H9 (cell line): ENCODE results near the gene IL17REL. TPM values are rescaled to one million over a fixed set of nuclear protein-coding genes. Genes with fewer than 3 reads are reported as not detected.

Experiments
- DNase-seq: peaks from one replicate; pipeline ENCODE4 v3.0.0-alpha.2; 2017
- H2AFZ ChIP-seq: one replicate; pipeline ENCODE4 v1.6.1; 2013; ENCODE audit warnings: mild to moderate bottlenecking, low read length, control low read depth, moderate library complexity
- H2AK5ac ChIP-seq: 2 replicates; pipeline ENCODE4 v1.6.1; 2013; ENCODE audit warnings: low read length, control low read depth, mixed read lengths; ENCODE audit not compliant: insufficient read length
- H2BK120ac ChIP-seq: one replicate; pipeline ENCODE4 v1.6.1; 2013; ENCODE audit warnings: low read depth, mild to moderate bottlenecking, low read length, control low read depth, inconsistent platforms; ENCODE audit not compliant: poor library complexity, severe bottlenecking
- H2BK12ac ChIP-seq: 2 replicates; pipeline ENCODE4 v1.6.1; 2013; ENCODE audit warnings: low read length, control low read depth, mixed read lengths, low read depth; ENCODE audit not compliant: insufficient read length
- H2BK15ac ChIP-seq: 2 replicates; pipeline ENCODE4 v1.6.1; 2013; ENCODE audit warnings: low read depth, low read length, control low read depth
- H2BK20ac ChIP-seq: one replicate; pipeline ENCODE4 v1.6.1; 2013; ENCODE audit warnings: low read depth, mild to moderate bottlenecking, low read length, control low read depth, inconsistent platforms; ENCODE audit not compliant: poor library complexity, severe bottlenecking
- H2BK5ac ChIP-seq: 2 replicates; pipeline ENCODE4 v1.6.1; 2013; ENCODE audit warnings: low read length, control low read depth, mixed read lengths; ENCODE audit not compliant: insufficient read length
- H3K14ac ChIP-seq: 2 replicates; pipeline ENCODE4 v1.6.1; 2013; ENCODE audit warnings: low read length, control low read depth; ENCODE audit not compliant: insufficient read depth
- H3K18ac ChIP-seq: 2 replicates; pipeline ENCODE4 v1.6.1; 2013; ENCODE audit warnings: low read depth, mild to moderate bottlenecking, mixed read lengths, low read length, control low read depth; ENCODE audit not compliant: insufficient read length
- H3K23ac ChIP-seq: 2 replicates; pipeline ENCODE4 v1.6.1; 2013; ENCODE audit warnings: low read length, control low read depth, mixed read lengths, low read depth; ENCODE audit not compliant: insufficient read length
- H3K23me2 ChIP-seq: 2 replicates; pipeline ENCODE4 v1.6.1; 2013; ENCODE audit warnings: low read depth, mild to moderate bottlenecking, mixed read lengths, low read length, control low read depth; ENCODE audit not compliant: insufficient read length, poor library complexity, severe bottlenecking
- H3K27ac ChIP-seq: 2 replicates; pipeline ENCODE4 v1.5.1; 2013; ENCODE audit warnings: low read length, control low read depth, mixed read lengths, low read depth; ENCODE audit not compliant: insufficient read length
- H3K27me3 ChIP-seq: 2 replicates; pipeline ENCODE4 v1.6.1; 2013; ENCODE audit warnings: low read length, control low read depth, inconsistent platforms; ENCODE audit not compliant: insufficient read depth
- H3K4ac ChIP-seq: 2 replicates; pipeline ENCODE4 v1.6.1; 2013; ENCODE audit warnings: low read depth, mild to moderate bottlenecking, control low read depth, inconsistent platforms, low read length, moderate library complexity
- H3K4me1 ChIP-seq: 2 replicates; pipeline ENCODE4 v1.6.1; 2013; ENCODE audit warnings: low read length, control low read depth, inconsistent platforms; ENCODE audit not compliant: insufficient read depth
- H3K4me2 ChIP-seq: 2 replicates; pipeline ENCODE4 v1.6.1; 2013; ENCODE audit warnings: low read length, control low read depth, mixed read lengths; ENCODE audit not compliant: insufficient read length, insufficient read depth
- H3K56ac ChIP-seq: 2 replicates; pipeline ENCODE4 v1.6.1; 2013; ENCODE audit warnings: low read depth, mild to moderate bottlenecking, mixed read lengths, low read length, control low read depth; ENCODE audit not compliant: insufficient read length
- H3K79me1 ChIP-seq: 2 replicates; pipeline ENCODE4 v1.6.1; 2013; ENCODE audit warnings: low read depth, mild to moderate bottlenecking, moderate library complexity, low read length, control low read depth, inconsistent platforms; ENCODE audit not compliant: insufficient read depth, poor library complexity, severe bottlenecking
- H3K79me2 ChIP-seq: 2 replicates; pipeline ENCODE4 v1.6.1; 2013; ENCODE audit warnings: low read length, control low read depth, inconsistent platforms; ENCODE audit not compliant: insufficient read depth
- H3K9ac ChIP-seq: 2 replicates; pipeline ENCODE4 v1.6.1; 2013; ENCODE audit warnings: low read length, control low read depth, mixed read lengths; ENCODE audit not compliant: insufficient read length; ENCODE audit errors: extremely low read depth
- H3K9me3 ChIP-seq: one replicate; pipeline ENCODE4 v1.6.1; 2013; ENCODE audit warnings: low read depth, low read length, inconsistent platforms; ENCODE audit not compliant: control insufficient read depth
- H3T11ph ChIP-seq: one replicate; pipeline ENCODE4 v1.6.1; 2013; ENCODE audit warnings: mild to moderate bottlenecking, low read length, control low read depth, inconsistent platforms
- H4K20me1 ChIP-seq: one replicate; pipeline ENCODE4 v1.6.1; 2013; ENCODE audit not compliant: control insufficient read depth, insufficient read length, insufficient read depth
- H4K5ac ChIP-seq: 2 replicates; pipeline ENCODE4 v1.6.1; 2013; ENCODE audit warnings: low read depth, mild to moderate bottlenecking, mixed read lengths, low read length, control low read depth; ENCODE audit not compliant: insufficient read length
- H4K8ac ChIP-seq: replicated peaks from 2 replicates; pipeline ENCODE4 v1.6.1; 2013; ENCODE audit warnings: low read length, control low read depth, mixed read lengths, low read depth; ENCODE audit not compliant: insufficient read length
- H4K91ac ChIP-seq: 2 replicates; pipeline ENCODE4 v1.6.1; 2013; ENCODE audit warnings: low read depth, mild to moderate bottlenecking, moderate library complexity, mixed read lengths, low read length, control low read depth; ENCODE audit not compliant: insufficient read length
- H3K27ac Mint-ChIP-seq, 3 experiments: 2 replicates in 2 of 3; 3 replicates in 1 of 3; pipeline ENCODE4 v1.8.0; 2020 to 2021; ENCODE audit warnings: mixed read lengths in 3 of 3, mild to moderate bottlenecking in 1 of 3, moderate library complexity in 1 of 3
- H3K27me3 Mint-ChIP-seq: 2 replicates; pipeline ENCODE4 v1.8.0; 2021; ENCODE audit warnings: low read depth, mild to moderate bottlenecking, moderate library complexity, mixed read lengths
- H3K36me3 Mint-ChIP-seq, 3 experiments: 2 replicates in 2 of 3; 3 replicates in 1 of 3; pipeline ENCODE4 v1.8.0; 2020 to 2021; ENCODE audit warnings: low read depth in 3 of 3, mixed read lengths in 3 of 3; ENCODE audit not compliant: insufficient read depth in 1 of 3
- H3K4me1 Mint-ChIP-seq, 2 experiments: 2 replicates each; pipeline ENCODE4 v1.8.0; 2020; ENCODE audit warnings: mixed read lengths in 2 of 2
- H3K4me3 Mint-ChIP-seq, 2 experiments: 2 replicates in 1 of 2; 3 replicates in 1 of 2; pipeline ENCODE4 v1.8.0; 2020 to 2021; ENCODE audit warnings: mild to moderate bottlenecking in 2 of 2, mixed read lengths in 2 of 2, moderate library complexity in 1 of 2
- H3K9me3 Mint-ChIP-seq, 2 experiments: 2 replicates in 1 of 2; 3 replicates in 1 of 2; pipeline ENCODE4 v1.8.0; 2020; ENCODE audit warnings: mild to moderate bottlenecking in 2 of 2, mixed read lengths in 2 of 2, moderate library complexity in 1 of 2
- WGBS: extraction: QIAGEN DNeasy Blood & Tissue Kit; methylation state at CpG from one replicate; pipeline ENCODE4 v1.1.7; 2013; ENCODE audit warnings: missing lambda C conversion rate, low lambda C conversion rate, mixed read lengths; ENCODE audit not compliant: insufficient read length; ENCODE audit errors: extremely low coverage; 5-methylcytosine and 5-hydroxymethylcytosine counted together
- total RNA-seq: library from RNA; stranded (reverse); gene quantifications from 2 replicates; pipeline ENCODE4 v1.2.1, GENCODE V29; 2021
- TF ChIP-seq, protein P1 (sequence below): fragments of 200-600 bp; sonication (generic); conservative IDR thresholded peaks from 3 replicates; pipeline ENCODE4 v1.8.0; 2021; ENCODE audit warnings: antibody characterized with exemption, mild to moderate bottlenecking

Gene IL17REL
- total RNA-seq, 1 experiment from 2014 or later, result 0.20 TPM

DNA sequence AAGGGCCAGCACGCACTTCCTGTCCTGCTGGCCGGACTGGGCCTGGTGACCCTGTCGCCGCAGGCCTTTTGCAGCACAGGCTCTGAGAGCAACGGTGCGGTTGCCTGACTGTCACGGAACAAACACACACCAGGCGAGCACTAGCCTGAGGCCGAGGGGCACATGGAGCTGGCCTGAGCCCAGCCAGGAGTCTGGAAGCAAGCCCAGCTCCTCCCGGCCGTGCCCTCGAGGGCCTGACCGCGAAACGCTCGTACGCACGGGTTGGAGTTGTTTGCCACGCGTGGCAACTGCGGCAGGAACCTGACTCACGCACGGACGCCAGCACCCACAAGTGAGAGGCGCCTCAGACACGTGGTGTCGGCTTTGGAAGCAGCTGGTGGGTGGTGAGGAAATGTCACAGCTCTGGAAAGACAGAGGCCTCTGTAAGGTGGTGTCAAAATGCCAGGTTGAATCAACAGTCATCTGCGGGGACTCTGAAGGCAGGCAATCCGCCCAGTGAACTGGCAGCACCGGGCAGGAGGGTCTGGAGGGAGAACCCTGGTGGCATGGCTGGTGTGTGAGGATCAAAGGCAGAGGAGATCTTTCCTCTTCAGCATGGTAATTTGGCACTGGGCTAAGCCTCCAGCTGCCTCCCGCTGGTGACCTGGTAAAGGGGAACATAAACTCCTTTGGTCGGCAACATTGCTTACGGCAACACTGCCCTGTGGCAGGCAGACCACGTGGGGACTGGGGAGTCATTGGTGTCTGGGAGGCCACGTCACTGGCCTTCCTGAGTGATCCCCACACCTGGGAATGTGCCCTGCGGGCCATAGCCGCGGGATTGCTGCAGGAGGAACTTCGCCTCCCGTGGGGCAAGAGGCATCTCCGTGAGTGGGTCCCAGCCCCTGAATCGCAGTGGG is 15.3 kb upstream of the IL17REL start:
- Histone ChIP-seq H3K18ac (no peak overlapping the region), H2BK12ac (no peak overlapping the region), H3K9me3 (no peaks in the 10 kb centered on the region), H3K4me2 (no peak overlapping the region), H3K4ac (no peak overlapping the region), H4K5ac (no peak overlapping the region), H4K91ac (no peak overlapping the region), H3K79me2 (no peaks in the 10 kb centered on the region), H2AK5ac (no peak overlapping the region), H4K20me1 (no peaks in the 10 kb centered on the region), H3K27me3 (peaks cover 2% of the 10 kb centered on the region; the same call in 1 of the 2 replicates), H2BK20ac (no peak overlapping the region), H3K27ac (no peak overlapping the region), H4K8ac (no peak overlapping the region), H3K23me2 (peaks cover 4% of the 10 kb centered on the region), H2BK5ac (no peak overlapping the region), H3K9ac (no peak overlapping the region), H3T11ph (no peak overlapping the region), H3K79me1 (no peaks in the 10 kb centered on the region), H2BK15ac (no peak overlapping the region), H2BK120ac (no peak overlapping the region), H3K14ac (no peak overlapping the region), H3K56ac (no peak overlapping the region), H3K23ac (no peak overlapping the region), H2AFZ (no peak overlapping the region), H3K4me1 (no peaks in the 10 kb centered on the region)
- peak; percentile 22 for DNase-seq
- no peaks in the 10 kb centered on the region for H3K9me3 Mint-ChIP-seq
- no CpG with 5 or more reads among the region's 42 CpGs for WGBS
- H3K27ac Mint-ChIP-seq, result no peak overlapping the region
- H3K4me1 Mint-ChIP-seq, result no peaks in the 10 kb centered on the region
- peaks cover 48% of the 10 kb centered on the region for H3K27me3 Mint-ChIP-seq
- TF ChIP-seq, protein P1, sequence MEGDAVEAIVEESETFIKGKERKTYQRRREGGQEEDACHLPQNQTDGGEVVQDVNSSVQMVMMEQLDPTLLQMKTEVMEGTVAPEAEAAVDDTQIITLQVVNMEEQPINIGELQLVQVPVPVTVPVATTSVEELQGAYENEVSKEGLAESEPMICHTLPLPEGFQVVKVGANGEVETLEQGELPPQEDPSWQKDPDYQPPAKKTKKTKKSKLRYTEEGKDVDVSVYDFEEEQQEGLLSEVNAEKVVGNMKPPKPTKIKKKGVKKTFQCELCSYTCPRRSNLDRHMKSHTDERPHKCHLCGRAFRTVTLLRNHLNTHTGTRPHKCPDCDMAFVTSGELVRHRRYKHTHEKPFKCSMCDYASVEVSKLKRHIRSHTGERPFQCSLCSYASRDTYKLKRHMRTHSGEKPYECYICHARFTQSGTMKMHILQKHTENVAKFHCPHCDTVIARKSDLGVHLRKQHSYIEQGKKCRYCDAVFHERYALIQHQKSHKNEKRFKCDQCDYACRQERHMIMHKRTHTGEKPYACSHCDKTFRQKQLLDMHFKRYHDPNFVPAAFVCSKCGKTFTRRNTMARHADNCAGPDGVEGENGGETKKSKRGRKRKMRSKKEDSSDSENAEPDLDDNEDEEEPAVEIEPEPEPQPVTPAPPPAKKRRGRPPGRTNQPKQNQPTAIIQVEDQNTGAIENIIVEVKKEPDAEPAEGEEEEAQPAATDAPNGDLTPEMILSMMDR, result no peak
- no peaks in the 10 kb centered on the region for H3K36me3 Mint-ChIP-seq
- no peak overlapping the region for H3K4me3 Mint-ChIP-seq
